GM20000 (cell line): Measurements from ENCODE around the gene ISLR.

ENCODE experiments used
- DNase-seq: peaks from one replicate; pipeline ENCODE4 v3.0.0; 2012; ENCODE audit warnings: low spot score
- CTCF ChIP-seq: IDR thresholded peaks from 2 replicates; pipeline ENCODE4 v1.5.1; 2012; ENCODE audit warnings: mild to moderate bottlenecking, control low read depth; ENCODE audit errors: extremely low read depth, missing control alignments

Gene ISLR

DNA sequence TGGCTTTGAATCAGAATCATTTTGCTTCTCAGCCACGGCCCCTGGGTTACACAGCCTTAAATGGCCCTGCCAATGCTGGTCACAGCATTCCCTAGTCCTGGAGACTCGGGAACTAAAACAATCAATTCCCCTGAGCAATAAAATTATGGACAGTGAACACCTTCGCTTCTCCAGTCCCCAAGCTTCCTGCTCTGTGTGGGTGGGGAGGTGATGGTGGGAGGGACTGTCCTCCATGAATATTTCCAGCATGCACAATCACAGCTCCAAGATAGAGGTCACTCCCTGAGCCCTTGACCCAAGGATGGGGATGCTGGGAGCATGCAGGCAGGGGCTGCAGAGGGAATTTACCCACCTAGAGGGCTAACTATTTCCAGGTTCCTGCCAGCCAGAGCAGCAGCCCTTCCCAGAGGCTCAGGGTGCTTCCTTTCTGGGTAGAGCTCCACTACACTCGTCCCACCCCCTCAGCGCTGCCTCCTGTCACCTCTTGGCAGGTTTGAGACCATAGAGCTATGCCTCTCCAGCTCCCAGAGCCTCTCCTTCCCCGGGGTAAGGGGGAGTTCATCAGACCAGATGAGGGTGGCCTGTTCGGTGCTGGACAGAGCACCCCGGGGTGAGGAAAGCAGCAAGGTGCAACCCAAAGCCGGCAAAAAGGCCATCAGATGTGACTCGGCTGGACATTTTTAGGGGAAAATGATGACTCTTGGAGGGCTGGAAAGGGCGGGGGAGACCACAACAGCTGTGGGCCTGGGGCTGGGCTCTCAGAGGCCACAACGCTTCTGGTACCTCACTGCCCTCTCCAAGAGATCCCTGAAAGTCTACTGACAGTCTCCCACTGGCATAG, 48.1 kb downstream of the ISLR start:
- no peak for DNase-seq
- TF ChIP-seq CTCF, result no peak

DNA sequence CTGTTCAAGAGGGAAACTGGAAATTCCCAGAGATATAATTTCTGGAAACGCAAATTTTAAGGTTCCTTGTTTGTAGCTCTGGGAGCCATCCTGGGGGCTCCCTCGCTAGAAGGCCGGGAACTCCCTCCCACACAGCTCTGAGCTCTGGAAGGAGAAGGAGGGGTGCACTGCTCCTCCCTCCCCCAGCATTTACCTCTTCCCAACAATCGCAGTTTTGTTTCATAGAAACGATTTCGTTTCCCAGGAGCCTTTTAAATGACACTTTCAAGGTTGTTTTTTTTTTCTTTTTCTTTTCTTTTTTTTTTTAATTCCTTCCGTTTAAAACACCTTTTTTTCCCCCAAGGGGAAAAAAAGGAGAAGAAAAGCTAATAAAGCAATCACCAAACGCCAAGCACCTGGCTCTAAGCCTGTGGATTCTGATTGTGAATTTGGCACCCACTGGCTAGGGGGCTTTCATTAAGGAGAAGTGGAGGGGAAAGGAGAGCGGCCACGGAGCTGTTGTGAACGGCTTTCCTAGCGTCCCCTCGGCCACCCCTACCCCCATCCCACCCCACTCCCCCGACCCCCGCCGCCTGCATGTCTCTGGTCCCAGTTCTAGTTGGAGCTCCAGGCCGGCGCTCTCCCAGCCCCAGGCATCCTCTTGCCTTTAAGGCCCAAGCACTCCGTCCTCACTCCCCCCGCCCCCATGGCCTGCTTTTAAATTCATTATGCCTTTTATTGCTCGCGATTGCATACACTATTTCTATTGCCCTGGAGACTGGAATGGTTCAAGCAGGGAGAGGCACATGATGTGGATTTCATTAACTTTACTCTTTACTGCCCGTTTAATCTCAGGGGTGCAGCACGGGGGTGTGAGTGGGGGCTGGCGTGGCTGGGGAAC, 49.0 kb downstream of the ISLR start:
- no peak for DNase-seq
- TF ChIP-seq CTCF, result no peak

DNA sequence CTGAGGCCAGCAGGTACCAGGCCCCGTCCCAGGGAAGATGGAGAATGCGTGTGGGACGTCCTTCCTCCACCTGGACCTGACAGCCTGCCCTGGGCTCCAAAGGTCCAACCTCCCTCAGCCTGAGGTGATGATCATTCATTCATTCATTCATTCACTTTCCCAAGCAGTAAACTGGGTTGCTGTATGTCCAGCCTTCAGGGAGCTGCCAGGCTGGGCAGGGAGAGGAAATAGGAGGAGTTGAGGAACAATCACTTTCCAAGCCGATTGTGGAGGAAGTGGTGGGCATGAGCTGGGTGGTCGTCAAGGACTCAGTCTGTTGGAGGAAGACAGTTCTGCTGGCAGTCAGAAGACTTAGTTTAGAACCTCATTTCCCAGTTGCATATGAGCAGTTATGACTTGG, 52.4 kb downstream of the ISLR start:
- TF ChIP-seq CTCF, result no peak
- no peak for DNase-seq
